NCI-H1930 (cell line): ENCODE results near the gene CALD1.
"Not testable (repeated sequence)": the region's sequence is repeated elsewhere in the genome, so short reads cannot be mapped to it uniquely, and the experiment has no call there.

Experiments used
- DNase-seq, 2 experiments: peaks; one replicate each; lab custom pipeline; 2025; lab: John Stamatoyannopoulos, UW

Gene CALD1

DNA sequence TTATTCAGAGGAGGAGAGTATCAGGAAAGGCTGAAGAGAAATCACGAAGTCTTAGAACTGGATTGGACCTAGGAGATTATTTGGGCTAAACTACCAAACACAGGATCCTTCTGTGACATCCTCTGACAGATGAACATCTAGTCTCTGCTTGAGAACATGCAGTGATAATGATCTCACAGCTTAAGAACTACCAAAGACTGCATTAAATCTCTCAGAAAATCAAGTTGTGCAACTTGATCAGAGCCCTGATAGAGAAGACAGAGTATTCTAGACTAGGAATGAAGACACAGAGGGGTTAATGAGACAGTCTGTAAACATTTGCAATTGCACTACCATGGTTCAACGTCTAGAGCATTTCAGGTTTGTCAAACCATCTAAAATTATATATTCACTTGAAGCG is 169.7 kb downstream of the CALD1 start:
- DNase-seq = no peak

DNA sequence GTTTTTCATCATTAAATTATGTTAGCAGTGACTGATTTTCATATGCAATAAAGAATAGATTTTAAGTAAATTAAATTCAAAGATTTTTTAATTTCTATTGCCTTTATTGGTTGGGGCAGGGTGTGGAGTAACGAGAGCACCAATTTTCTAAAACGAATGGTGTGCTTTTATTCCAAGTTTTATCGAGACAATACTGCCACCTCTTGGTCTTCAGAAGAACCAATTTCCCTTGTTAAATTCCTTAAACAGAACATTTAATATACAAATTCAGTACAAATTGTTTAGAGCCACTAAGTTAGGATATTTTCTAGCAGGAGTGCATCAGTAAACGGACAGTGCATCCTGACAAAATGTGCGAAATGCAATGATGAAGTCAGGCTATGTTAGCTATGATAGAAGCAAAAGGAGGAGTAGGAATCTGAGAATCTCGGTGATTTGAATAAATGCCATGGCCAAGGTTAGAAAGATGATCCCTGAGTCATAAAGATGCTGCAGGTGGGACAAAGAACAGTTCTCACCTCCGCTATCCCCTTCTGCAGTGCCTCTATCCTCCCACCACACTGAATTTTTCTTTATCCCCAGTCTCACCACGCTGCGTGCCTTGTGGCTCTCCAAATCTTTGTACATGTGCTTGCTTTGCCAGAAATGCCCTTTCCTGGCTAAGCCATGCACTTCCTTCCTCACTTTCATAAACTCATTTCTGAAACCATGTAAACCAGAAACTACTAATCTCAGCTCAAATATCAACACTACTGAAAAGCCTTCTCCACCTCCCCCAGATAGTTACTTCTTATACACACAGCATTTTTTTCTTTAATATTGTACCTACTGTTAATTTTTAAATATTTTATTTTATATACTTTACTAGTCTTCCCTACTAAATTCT is 175.0 kb downstream of the CALD1 start:
- DNase-seq = peak in 1 of 2 experiments; percentile 25

DNA sequence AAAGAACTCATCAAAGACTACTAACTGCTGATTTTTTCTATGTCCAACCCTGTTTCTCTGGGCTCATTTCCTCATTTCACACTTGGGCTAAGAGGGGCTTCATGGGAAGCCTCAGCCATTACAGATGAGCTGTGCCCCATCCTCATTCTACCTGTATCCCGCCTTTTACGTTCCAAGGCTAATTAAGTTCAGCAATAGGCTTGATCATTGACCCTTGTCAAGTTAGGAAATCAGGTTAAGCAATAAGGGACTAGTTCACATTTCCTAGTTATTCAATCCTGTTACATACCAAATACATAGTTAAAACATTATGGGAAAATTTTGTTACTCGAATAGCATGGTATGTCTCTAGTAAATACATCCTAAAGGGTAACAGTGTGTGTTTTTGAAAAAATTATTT is 177.6 kb downstream of the CALD1 start:
- no peak for DNase-seq

DNA sequence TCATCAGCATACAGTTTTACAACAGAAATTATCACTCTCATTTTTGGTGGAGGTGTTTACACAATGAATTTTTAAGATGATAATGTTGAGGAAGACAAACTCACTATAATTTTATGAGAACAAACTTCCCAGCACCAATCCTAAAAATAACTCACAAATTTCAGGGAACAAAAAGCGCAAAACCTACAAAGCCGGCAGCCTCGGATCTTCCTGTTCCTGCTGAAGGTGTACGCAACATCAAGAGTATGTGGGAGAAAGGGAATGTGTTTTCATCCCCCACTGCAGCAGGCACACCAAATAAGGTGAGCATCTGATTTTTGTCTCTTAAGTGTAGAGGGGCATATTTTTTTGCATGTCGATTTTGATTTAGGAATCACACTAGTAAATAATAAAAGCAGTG is 180.4 kb downstream of the CALD1 start:
- DNase-seq = no peak

- no peak for DNase-seq
Measured at GRCh38 chr7:134962270-134962780, 182.9 kb downstream of the CALD1 start.

DNA sequence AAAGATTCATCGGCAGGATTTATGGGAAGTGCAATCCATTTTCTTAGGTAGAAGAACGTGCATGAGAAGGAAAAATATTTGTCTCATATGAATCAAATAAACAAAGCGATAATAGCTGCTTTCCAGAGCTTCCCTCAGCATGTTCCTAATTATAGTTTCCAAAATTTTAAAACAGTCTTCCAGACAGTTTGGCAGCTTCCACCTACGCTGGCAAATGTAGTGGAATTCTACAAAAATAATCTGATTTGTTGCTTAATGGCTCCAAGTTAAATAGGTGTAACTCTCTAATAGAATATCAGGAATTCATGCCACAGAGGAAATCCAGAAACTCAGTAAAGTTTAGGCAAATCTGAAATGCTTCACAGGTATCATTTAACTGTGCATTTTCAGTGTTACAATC is 183.6 kb downstream of the CALD1 start:
- DNase-seq = no peak

GRCh38 chr7:134966691-134967090 is 187.3 kb downstream of the CALD1 start:
- DNase-seq = no peak

GRCh38 chr7:134968110-134968509 is 188.7 kb downstream of the CALD1 start:
- no peak for DNase-seq

DNA sequence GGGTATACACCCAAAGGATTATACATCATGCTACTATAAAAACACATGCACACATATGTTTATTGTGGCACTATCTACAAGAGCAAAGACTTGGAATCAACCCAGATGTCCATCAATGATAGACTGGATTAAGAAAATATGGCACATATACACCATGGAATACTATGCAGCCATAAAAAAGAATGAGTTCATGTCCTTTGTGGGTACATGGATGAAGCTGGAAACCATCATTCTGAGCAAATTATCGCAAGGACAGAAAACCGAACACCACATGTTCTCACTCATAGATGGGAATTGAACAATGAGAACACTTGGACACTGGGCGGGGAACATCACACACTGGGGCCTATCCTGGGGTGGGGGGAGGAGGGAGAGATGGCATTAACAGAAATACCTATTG is 202.2 kb downstream of the CALD1 start:
- DNase-seq = not testable (repeated sequence)

DNA sequence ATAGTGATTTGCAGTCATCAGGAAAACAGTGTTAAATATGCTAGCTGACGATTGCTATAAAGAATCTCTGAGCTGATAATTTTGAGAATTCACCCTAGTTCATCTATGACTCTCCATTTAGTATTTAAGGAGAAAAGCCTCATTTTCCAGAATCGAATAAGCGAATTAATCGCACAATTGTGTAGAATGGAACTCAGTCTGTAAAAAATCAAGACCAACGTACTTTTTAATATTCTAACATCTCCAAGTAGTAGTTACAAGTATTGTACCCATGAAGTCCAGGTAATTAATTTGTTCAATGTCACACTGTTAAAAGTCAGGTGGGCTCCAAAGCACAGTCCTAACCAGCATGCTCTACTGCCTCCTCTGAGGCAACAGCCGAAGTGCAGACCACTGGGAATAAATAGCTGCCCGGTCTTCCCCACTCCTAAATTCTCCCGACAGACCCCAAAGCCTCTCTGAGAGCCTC is 206.5 kb downstream of the CALD1 start:
- no peak for DNase-seq

DNA sequence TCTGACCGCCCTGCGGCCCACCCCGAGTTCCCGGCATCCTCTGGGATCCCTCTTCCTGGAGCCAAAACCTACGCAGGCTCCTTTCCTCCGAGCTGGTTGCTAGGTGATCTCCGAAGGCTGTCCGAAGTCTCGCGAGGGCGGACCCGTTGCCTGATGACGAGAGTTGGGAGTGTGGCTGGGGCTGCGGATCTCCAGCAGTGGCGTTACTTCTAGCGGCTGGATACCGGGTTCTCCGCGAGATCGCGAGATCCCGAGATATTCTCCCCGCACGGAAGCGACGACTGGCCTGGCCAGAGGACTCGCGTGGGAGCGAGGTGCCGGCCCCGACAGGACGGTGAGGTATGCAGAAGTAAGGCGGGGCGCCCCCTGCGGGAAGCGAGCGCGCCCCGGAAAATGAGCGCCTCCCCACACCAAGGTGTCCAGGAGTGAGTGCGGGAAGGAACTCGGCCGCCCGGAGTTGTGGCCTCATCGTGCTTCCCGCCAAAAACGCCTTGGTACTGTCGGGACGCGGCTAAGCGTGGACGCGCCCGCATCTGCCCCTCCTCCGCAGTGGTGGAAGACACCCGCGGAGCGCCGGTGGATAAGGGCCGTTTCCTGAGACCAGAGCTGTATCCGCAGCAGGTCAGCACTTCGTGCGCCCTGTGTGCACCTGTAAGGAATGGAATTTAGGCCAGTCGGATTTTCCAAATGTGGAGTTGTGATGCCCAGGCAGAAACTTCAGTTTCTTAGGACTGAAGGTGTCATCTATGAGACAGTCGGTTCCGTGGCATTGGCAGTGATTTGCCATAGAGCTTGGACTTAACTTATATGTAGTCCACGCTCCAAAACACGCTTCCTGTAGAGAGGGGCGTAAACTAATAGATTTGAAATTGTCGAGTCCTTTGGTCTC is 207.2 kb downstream of the CALD1 start, which contains the start of gene AGBL3:
AGBL3 (plus strand) TSS at position 146 of the 889 bp plus-strand sequence. CDS start 1,426 bp downstream, outside the sequence.
- DNase-seq = peak; percentile 96 to 97

GRCh38 chr7:134988161-134988560 is 208.7 kb downstream of the CALD1 start:
- DNase-seq = no peak

- no peak for DNase-seq
Measured at GRCh38 chr7:134991469-134992339, 212.3 kb downstream of the CALD1 start.

- no peak for DNase-seq
Measured at GRCh38 chr7:134992626-134993179, 213.3 kb downstream of the CALD1 start.

DNA sequence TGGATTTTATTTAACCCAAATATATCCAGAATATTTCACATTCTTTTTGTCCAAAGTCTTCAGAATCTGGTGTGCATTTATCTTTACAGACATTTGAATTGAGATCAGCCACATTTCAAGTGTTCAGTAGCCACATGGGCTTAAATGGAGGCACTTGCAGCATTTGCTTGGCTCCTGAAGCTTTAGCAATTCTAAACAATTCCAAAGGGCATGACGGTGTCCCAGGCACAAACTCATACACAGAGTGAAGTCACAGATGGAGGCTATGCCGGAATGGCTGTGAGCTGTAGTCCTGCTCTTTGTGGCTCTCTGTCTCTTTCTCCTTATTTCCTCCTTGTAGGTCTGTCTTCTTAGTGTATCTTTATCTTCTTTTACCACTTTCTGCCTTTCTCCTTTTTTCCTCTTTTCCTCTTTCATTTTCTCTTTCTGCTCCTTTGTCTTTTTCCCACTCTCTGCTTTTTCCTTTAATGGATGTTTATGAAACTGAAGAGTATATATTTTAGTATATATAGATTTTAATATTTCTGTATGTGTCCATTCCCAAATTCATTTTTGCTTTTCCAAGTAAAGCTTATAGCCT is 214.5 kb downstream of the CALD1 start:
- DNase-seq = no peak

DNA sequence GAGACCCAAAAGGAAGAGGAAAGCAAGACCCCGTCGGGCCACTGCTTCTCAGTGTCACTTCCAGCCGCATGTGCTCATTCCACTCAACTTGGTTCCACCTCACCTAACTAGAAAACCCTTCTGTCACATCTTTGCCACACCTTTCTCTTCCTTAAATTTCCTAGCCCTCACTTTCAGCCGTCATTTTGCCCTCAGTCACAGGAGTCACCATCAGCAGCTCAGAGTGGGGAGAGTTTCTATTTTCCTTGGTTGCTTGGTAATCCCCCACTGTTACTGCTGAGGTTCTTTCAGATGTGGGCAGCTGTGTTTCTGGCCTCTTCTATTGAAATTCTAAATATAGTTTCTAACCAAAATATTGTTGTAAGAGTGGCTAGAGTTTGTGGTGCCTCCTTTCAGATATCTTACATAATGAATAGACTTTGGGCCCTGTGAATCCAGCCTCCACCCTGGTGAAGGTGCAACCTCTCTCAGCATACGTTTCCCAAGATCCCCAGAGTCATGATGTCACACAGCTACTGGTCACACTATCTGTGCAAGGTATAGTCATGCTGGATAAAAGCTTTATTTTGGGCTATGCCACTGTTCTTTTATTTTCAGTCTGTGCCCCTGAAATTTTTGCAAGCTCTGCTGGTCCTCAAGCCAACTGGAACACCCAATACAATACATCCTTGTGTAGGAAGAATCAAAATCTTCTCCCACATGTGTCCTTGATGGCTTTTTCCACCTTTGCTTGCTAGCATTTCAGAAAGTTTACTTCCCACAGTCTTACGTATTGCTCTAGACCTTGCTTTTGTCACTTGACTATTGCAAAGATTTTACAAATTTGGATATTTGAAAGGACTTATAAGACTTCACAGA is 216.0 kb downstream of the CALD1 start:
- DNase-seq = no peak

DNA sequence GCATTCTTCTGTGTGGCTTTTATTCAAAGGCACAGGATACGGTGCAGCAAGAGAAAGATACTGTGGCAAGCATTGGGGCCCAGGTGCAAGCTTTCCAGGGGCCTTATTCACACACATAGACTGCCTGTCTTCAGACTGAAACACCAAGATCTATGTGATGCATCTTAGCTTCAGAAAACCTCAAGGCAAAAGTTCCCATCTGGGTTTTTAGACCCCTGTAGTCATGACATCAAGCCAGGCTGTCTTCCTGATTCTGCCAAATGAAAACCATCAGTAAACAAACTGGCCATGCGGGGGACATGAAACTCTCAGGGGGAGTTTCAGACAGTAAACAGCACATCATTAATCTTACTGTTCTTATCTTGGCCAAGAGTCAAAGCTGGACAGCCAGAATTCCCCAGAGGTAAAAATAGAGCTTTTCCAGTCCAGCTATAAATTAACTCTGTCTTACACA is 216.7 kb downstream of the CALD1 start:
- no peak for DNase-seq

- DNase-seq = no peak
Measured at GRCh38 chr7:134997214-134997885, 217.9 kb downstream of the CALD1 start.

DNA sequence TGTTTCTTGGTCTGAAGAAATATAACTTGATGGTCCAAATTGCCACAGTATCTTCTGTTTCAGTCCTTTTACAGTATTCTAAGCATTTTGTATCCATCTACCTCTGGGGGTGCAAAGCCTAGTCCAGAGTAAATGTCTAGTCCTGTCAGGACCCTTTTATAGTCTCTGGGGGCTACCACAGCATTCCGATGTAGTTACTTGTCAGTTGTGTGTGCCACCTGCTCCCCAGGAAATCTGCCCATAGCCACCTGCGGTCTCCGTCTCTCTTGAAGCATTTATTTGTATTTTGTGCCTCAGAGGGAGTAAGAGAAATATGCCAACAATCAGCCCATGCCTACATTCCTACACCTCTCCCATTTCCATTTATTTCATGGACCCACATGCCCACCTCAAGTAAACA is 219.7 kb downstream of the CALD1 start:
- DNase-seq = no peak
